GM19372 (cell line): Measurements from ENCODE around the gene OR2C3.
"Not testable (repeated sequence)": the region's sequence is repeated elsewhere in the genome, so short reads cannot be mapped to it uniquely, and the experiment has no call there.

Source experiments
- ATAC-seq: cut with Tn5 transposase; IDR thresholded peaks from one replicate; pipeline ENCODE4 v1.9.1; 2021; ENCODE audit warnings: mild to moderate bottlenecking, low read depth, moderate library complexity; ENCODE audit not compliant: unreplicated experiment

Gene OR2C3

DNA sequence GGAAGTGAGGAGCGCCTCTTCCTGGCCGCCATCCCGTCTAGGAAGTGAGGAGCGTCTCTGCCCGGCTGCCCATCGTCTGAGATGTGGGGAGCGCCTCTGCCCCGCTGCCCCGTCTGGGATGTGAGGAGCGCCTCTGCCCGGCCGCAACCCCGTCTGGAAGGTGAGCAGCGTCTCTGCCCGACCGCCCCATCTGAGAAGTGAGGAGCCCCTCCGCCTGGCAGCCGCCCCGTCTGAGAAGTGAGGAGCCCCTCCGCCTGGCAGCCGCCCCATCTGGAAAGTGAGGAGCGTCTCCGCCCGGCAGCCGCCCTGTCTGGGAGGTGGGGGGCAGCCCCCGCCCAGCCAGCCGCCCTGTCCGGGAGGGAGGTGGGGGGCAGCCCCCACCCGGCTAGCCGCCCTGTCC is 14.4 kb downstream of the OR2C3 start:
- ATAC-seq: not testable (repeated sequence)

DNA sequence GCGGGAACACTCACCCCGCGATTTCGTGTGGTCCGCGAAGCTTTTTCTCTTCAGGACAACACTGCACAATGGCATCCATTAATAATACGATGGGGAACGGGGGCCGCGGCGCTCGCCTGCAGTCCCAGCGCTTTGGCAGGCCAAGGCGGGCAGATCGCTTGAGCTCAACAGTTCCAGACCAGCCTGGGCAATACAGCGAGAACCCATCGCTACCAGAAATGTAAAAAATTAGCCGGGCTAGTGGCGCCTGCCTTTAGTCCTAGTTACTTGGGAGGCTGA is 17.7 kb downstream of the OR2C3 start:
- no peak for ATAC-seq

DNA sequence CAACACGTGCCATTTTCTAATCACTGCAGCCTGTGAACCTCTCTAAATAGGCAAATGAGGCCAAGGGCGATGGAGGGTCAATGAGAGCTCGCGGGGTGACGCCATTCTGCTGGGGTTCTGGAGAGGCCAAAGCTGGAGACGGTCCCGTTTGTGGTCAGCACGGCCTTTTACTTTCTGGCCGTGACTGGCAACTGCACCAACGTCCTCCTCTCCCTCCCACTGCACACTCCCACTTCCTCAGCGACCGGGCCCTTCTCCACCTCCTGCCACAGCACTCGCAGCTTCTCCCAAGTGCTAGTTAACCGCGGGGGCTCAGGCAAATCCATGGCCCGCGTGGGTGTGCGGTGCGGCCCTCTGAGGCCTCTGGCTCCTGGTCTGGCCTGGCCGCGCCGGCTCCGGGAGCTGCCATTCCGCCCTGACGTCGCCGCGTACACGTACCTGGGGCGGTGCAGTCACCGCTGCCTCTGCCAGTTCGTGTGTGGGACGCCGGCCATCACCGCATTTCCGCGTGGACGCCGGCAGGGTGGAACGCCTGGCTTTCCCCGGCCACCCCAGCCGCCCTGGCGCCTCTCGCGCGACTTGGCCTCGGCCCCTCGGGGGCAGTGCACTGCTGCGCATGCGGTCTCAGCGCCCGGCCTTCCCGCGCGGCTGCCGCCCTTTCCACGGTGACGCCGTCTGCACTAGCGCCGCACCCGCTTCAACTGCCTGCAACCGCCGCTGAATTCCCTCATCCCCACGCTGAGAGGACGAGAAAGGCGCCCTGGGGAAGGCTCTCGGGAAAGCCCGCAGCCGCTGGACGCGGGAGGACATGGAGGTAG is 18.2 kb downstream of the OR2C3 start:
- ATAC-seq: no peak

DNA sequence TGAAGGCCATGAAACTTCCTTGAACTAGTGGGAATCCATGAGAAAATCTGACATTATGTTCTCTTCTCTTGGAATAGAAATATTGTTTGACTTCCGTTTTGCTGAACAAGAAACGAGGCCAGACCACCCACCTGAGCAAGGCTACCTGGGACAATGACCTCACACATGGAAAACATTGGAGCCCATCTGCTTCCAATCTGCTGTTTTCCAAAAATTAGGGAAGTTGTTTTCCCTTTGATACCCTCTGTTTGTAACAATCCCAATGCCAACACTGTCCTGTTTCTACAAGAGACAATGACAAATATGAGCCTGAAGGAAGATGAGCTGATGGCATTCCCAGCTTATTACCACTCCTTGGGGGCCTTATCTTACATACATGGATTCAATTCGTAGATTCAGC is 29.4 kb downstream of the OR2C3 start:
- ATAC-seq: no peak

DNA sequence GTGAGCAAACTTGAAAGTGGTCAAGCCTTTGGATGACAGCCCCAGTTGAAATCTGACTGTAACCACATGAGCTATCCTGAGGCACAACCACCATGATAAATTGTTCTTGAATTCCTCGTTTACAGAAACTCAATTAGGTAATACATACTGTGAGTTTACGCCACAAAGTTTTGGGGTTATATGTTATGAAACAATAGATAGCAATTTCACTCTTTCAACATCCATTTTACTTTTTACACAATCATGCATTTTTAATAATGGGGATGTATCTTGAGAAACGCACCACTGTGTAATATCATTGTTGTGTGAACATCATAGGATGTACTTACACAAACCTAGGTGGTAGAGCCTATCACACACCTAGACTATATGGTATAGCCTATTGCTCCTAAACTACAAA is 35.4 kb downstream of the OR2C3 start:
- no peak for ATAC-seq

DNA sequence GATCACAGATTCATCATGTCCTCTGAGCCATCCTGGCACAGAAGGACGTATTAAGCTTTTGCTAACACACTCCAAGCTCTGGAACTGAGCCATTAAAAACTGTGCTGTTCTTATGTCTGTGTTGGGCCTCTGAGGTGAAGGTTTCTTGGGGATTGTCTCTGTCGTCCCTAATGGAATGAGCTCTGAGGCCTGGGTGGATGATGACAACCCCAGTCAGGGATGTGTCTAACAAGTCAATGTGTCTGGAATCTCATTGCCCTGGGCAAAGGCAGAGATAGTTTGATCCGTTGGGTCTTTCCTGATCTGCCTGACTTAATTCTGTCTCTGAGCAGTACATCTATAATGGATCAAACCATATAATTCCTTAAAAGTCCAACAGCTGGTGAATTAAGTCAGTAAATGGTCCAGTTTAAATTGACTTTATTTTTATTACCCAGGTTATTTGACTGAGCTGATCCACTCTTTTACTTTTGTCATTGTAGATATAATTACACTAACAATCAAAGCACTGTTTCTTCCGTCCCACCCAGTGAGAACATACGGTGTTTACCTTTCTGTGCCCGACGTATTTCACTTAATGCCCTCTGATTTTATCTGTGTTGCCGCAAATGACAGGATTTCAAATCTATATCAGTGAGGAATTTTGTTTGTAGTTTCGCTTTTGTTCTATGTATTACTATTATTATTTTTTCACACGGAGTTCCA is 39.5 kb downstream of the OR2C3 start:
- ATAC-seq: no peak

DNA sequence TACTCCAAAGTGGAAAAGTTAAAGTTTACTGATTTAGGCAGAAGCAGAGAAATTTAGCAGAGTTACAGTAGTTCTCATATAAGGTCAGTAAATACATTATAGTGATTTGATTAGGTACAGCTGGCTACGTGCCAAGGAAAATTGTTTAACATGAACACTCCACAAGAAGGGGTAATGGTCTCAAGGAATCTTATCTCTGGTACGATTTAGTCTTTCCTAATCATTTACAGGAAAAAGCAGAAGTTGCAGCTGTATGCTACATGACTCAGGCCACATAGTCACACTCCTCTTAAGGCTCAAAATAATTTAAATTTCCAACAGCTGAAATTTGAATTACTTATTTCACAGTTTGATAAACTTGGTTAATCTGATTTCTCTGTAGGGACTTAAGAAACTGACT is 41.5 kb downstream of the OR2C3 start:
- peak; percentile 85 for ATAC-seq

DNA sequence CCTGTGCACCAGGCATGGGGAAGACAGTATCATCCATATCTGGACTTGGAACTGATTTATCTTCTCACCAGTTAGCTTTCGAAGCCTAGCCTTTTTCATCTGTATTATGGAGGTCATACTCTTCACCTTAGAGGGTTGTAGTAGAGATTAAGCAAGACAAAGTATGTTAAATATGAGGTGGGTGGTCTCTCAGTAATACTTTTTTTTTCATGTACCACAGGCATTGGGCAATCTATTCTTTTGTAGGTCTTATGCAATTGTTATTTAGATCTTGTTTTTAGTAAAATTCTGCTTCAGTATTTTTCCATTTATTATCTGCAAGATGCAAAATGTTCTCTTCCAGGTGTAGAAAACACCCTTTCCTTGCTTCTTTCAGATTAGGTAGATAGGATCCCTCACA is 43.1 kb downstream of the OR2C3 start:
- no peak for ATAC-seq

DNA sequence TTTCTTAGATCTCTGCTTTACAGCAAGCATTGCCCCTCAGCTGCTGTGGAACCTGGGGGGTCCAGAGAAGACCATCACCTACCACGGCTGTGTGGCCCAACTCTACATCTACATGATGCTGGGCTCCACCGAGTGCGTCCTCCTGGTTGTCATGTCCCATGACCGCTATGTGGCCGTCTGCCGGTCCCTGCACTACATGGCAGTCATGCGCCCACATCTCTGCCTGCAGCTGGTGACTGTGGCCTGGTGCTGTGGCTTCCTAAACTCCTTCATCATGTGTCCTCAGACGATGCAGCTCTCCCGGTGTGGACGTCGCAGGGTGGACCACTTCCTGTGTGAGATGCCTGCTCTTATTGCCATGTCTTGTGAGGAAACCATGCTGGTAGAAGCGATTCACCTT is 44.9 kb downstream of the OR2C3 start:
- ATAC-seq: no peak

DNA sequence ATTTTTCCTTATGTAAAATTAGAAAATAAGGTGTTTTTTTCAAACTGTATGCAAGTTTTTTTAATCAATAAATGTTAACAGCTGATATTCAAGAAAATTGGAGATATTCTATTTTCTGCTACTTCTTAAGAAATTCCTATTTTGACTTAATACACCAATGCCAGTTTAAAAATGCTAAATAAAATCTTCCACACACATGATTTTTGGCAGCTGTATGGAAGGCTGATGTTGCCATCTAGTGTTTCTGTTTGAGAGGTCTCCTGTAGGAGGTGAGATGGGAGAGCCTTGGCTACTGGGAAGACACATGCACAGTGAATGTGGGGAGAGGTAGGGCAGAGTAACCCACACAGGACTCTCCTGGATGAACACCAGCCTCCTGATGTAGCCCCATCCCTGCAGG is 49.2 kb downstream of the OR2C3 start:
- no peak for ATAC-seq

DNA sequence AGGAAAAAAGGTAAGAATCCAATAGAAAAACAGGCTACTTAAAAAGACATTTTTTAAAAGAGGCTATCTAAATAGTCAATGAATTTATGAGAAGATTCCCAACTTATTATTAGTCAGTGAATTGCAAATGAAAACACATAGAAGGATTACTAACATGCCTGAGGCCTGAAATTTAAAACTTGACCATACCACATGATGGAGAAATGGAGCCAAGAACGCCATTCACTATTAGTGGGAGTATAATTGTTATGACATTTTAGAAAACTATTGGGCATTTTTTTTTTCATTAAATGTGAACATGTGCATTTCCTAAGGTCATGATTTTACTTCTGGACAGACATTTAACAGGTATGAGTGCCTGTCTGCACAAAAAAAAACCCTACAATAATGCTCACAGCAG is 53.5 kb downstream of the OR2C3 start:
- no peak for ATAC-seq

DNA sequence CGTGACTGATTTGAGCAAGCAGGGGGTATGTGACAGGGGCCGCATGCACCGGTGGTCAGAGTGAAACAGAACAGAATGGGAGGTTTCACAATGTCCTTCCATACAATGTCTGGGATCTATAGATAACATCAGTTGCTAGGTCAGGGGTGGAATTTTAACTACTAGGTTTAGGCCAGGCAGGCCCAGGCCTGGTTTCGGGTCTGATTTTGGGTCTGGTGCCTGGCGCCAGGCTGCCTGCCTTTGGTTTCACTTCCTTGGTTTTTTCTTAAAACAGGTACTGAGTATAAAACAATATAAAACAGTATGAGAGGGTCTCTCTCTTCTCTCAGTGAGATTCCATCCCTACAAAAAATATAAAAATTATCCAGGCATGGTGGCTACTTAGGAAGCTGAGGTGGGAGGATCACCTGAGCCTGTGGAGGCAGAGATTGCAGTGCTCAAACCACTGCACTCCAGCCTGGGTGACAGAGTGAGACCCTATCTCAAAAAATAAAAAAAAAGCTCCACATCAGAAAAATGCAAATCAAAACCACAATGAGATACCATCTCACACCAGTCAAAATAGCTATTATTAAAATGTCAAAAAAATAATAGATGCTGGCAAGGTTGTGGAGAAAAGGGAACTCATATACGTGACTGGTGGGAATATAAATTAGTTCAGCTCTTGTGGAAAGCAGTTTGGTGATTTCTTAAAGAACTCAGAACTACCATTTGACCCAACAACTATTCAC is 59.7 kb downstream of the OR2C3 start:
- ATAC-seq: not testable (repeated sequence)

DNA sequence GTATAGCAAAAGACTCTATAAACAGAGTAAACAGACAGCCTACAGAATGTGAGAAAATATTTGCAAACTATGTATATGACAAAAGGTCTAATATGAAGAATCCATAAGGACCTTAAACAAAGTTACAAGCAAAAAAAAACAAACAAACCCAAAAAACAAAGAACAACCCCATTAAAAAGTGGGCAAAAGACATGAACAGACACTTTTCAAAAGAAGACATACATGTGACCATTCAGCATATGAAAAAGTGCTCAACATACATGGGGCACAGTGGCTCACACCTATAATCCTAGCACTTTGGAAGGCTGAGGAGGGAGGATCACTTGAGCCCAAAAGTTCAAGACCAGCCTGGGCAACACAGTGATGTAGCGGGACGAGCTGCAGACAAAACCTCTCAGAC is 60.4 kb downstream of the OR2C3 start:
- no peak for ATAC-seq
